ENCODE results near the gene EEPD1. TPM values are rescaled to one million over a fixed set of nuclear protein-coding genes. Genes with fewer than 3 reads are reported as not detected.
"Not testable (repeated sequence)": the region's sequence is repeated elsewhere in the genome, so short reads cannot be mapped to it uniquely, and the experiment has no call there.

EEPD1 gene
- total RNA-seq, 1 donor from 2014 or later, result 8.7 TPM

DNA sequence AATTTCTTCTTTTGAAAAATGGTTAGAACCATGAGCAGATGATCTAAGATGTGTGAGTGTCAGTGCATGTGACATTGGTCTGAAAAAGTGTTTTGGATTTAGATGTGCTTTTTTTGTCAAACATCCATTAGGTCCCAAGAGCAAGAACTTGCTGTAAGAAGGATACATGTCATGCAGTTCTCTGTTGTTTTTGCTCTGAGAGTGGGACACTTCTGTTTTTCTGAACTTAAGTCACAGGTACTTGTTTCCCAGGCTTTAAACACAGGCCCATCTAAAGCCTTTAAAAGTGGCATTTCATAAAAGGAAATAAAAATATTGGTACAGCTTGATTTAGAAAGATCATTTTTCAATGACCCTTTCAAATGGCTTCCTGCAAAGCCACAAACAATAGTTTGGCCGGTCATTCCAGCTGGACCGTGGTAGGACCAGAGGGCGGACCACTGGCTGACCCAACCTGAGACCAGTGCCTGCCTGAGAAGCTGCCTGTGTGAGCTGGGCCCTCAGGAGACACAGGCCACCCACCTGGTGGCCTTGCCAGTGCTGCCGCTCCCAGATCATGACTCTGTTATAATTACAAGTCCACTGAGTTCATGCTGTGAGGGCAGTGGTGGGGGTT, 92.7 kb downstream of the EEPD1 start:
- no peaks in the 10 kb centered on the region for H3K27me3 ChIP-seq (ENCODE audit: control insufficient read depth, insufficient read depth, low read length)
- no peaks in the 10 kb centered on the region for H3K36me3 ChIP-seq (ENCODE audit: control insufficient read depth, insufficient read depth, low read length)
- TF ChIP-seq, protein P1, sequence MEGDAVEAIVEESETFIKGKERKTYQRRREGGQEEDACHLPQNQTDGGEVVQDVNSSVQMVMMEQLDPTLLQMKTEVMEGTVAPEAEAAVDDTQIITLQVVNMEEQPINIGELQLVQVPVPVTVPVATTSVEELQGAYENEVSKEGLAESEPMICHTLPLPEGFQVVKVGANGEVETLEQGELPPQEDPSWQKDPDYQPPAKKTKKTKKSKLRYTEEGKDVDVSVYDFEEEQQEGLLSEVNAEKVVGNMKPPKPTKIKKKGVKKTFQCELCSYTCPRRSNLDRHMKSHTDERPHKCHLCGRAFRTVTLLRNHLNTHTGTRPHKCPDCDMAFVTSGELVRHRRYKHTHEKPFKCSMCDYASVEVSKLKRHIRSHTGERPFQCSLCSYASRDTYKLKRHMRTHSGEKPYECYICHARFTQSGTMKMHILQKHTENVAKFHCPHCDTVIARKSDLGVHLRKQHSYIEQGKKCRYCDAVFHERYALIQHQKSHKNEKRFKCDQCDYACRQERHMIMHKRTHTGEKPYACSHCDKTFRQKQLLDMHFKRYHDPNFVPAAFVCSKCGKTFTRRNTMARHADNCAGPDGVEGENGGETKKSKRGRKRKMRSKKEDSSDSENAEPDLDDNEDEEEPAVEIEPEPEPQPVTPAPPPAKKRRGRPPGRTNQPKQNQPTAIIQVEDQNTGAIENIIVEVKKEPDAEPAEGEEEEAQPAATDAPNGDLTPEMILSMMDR (IDR thresholded peaks at IDR 0.05; ENCODE audit: insufficient read depth, low read length, poor library complexity, severe bottlenecking), result no peak
- DNase-seq (ENCODE audit: low read depth), result no peak
- no peak overlapping the region for H3K4me3 ChIP-seq (ENCODE audit: low read depth, low read length)

DNA sequence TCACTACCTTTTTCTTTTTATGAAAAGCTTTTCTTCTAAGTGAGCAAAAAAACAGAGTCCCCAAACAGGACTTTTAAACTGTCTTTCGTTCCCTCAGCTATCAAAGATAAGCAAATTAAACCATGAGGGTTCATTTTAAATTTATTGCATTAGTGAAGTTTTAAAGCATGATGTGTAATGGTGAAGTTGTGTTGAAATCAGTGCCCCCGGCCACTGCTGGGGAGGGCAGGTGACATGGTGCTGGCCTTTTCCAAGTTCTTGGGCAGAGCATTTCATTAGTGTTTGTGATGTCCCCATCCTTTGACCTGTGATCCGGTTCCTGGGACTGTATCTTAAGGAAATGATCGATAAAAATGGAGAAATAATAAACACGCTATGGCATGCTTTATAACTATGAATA, 96.0 kb downstream of the EEPD1 start:
- TF ChIP-seq, protein P1 (IDR thresholded peaks at IDR 0.05; ENCODE audit: insufficient read depth, low read length, poor library complexity, severe bottlenecking), result no peak
- Histone ChIP-seq H3K36me3 (ENCODE audit: control insufficient read depth, insufficient read depth, low read length) (no peaks in the 10 kb centered on the region), H3K27me3 (ENCODE audit: control insufficient read depth, insufficient read depth, low read length) (no peaks in the 10 kb centered on the region), H3K4me3 (ENCODE audit: low read depth, low read length) (no peak overlapping the region)
- DNase-seq (ENCODE audit: low read depth), result no peak

DNA sequence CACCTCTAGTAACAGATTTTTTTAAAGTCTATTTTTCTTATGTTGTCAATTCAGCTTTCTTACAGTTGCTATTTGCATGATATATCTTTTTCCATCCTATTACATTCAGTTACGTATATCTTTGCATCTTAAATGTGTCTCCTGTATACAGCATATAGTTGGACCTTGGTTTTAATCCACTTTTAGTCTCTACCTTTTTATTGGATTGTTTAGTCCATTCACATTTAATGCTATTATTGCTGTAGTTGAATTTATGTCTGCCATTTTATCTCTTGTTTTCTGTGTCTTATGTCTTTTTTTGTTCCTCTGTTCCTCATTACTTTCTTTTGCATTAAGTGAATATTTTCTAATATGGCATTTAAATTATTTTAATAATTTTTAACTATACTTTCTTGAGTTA, 100.6 kb downstream of the EEPD1 start:
- H3K4me3 ChIP-seq (ENCODE audit: low read depth, low read length), result no peak overlapping the region
- TF ChIP-seq, protein P1 (IDR thresholded peaks at IDR 0.05; ENCODE audit: insufficient read depth, low read length, poor library complexity, severe bottlenecking), result no peak
- DNase-seq (ENCODE audit: low read depth), result no peak
- no peaks in the 10 kb centered on the region for H3K36me3 ChIP-seq (ENCODE audit: control insufficient read depth, insufficient read depth, low read length)
- H3K27me3 ChIP-seq (ENCODE audit: control insufficient read depth, insufficient read depth, low read length), result no peaks in the 10 kb centered on the region

DNA sequence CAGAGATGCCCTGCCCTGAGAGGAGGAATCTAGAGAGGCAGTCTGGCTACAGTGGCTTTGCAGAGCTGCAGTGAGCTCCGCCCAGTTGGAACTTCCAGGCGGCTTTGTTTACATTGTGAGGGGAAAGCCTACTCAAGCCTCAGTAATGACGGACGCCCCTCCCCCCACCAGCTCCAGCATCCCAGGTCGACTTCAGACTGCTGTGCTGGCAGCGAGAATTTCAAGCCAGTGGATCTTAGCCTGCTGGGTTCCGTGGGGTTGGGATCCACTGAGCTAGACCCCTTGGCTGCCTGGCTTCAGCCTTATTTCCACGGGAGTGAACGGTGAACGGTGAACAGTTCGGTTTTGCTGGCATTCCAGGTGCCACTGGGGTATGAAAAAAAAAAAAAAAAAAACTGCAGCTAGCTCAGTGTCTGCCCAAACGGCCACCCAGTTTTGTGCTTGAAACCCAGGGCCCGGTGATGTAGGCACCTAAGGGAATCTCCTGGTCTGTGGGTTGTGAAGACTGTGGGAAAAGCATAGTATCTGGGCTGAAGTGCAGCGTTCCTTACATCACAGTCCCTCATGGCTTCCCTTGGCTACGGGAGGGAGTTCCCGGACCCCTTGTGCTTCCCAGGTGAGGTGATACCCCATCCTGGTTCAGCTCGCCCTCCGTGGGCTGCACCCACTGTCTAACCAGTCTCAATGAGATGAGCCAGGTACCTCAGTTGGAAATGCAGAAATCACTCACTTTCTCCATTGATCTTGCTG, 105.6 kb downstream of the EEPD1 start:
- not testable (repeated sequence) for H3K27me3 ChIP-seq (ENCODE audit: control insufficient read depth, insufficient read depth, low read length); H3K36me3 ChIP-seq (ENCODE audit: control insufficient read depth, insufficient read depth, low read length)
- DNase-seq (ENCODE audit: low read depth), result peak; percentile 73
- peak overlapping the region; percentile 22 for H3K4me3 ChIP-seq (ENCODE audit: low read depth, low read length)

DNA sequence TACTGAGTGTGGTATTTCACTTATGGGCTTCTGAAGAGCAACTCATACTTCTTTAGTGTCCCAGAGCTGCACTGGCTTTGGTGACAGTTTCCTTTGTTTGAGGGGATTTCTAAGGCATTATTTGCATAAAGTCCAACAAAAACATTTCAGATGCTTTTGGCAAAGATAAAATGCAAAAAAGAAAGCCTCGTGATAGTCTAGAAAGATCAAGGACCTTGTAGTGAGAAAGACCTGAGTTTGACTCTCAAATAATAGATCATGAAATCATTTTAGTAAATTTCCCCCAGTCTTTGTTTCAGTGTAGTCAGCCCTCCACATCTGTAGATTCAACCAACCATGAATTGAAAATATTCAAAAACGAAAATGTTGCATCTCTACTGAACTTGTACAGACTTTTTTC, 107.4 kb downstream of the EEPD1 start:
- DNase-seq (ENCODE audit: low read depth), result no peak
- Histone ChIP-seq H3K27me3 (ENCODE audit: control insufficient read depth, insufficient read depth, low read length) (no peaks in the 10 kb centered on the region), H3K4me3 (ENCODE audit: low read depth, low read length) (no peak overlapping the region), H3K36me3 (ENCODE audit: control insufficient read depth, insufficient read depth, low read length) (no peaks in the 10 kb centered on the region)
- TF ChIP-seq, protein P1 (IDR thresholded peaks at IDR 0.05; ENCODE audit: insufficient read depth, low read length, poor library complexity, severe bottlenecking), result no peak

DNA sequence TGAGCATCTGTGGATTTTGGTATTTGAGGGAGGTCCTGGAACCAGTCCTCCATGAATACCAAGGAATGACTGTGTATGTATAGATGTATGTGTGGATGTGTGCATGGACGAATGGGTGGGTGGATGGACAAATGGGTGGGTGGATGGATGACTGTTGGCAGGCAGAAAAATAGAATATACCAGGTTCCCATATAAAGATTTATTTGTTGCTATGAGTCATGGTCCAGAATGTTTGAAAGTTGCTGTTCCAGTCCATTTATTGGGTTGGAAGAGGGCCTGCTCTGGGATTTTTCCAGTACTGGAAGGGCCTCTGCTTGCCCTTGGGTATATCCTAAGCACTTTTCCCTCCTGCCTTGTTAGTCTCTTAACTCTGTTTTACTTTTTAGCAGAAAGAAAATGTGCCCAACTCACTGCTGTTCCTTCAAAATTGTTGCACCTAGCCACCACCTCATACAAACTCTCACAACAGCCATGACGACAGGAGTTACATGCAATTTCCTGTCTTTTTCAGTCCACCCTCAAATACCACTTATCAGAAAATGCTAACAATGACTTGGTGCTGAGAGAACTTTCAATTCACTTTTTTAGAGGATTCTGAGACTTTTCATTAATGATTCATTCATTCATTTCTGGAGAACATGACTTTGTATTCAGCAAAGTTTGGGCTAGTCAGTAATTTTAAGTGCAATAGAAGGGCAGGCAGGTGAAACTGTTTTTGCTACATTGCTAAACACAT, 108.1 kb downstream of the EEPD1 start:
- Histone ChIP-seq H3K36me3 (ENCODE audit: control insufficient read depth, insufficient read depth, low read length) (no peaks in the 10 kb centered on the region), H3K4me3 (ENCODE audit: low read depth, low read length) (no peak overlapping the region), H3K27me3 (ENCODE audit: control insufficient read depth, insufficient read depth, low read length) (no peaks in the 10 kb centered on the region)
- DNase-seq (ENCODE audit: low read depth), result no peak
- TF ChIP-seq, protein P1 (IDR thresholded peaks at IDR 0.05; ENCODE audit: insufficient read depth, low read length, poor library complexity, severe bottlenecking), result no peak
